HEK293 (cell line): ENCODE data around the gene DLG2.

Source experiments
- CTCF ChIA-PET: fragments of 350-600 bp; formaldehyde crosslinking; extraction: SDS; loops from one replicate; lab custom pipeline; 2021; ENCODE audit warnings: antibody characterized with exemption; lab: Yijun Ruan, JAX
- POLR2A ChIA-PET: fragments of 300-600 bp; formaldehyde crosslinking; extraction: SDS; loops from one replicate; lab custom pipeline; 2020; ENCODE audit warnings: antibody characterized with exemption, inconsistent platforms; lab: Yijun Ruan, JAX
- H3K27ac ChIP-seq: fragments of 200-500 bp; sonication (Bioruptor generic); 2 replicates; pipeline ENCODE4 v1.5.1; 2014; ENCODE audit warnings: low read depth, low read length, control low read depth, inconsistent platforms; ENCODE audit errors: extremely low read depth
- H3K36me3 ChIP-seq, 2 experiments: fragments of 200-500 bp in 1 of 2; sonication (Bioruptor generic) in 1 of 2; 1 replicate in 1 of 2; 2 replicates in 1 of 2; pipeline ENCODE4 v1.5.1; 2014 to 2017; ENCODE audit warnings: inconsistent platforms in 2 of 2, low read length in 2 of 2; ENCODE audit not compliant: control insufficient read depth in 2 of 2, insufficient read depth in 1 of 2
- H3K4me1 ChIP-seq: fragments of 200-500 bp; sonication (Bioruptor generic); 2 replicates; pipeline ENCODE4 v1.5.1; 2014; ENCODE audit warnings: mild to moderate bottlenecking, low read length, inconsistent platforms; ENCODE audit not compliant: control insufficient read depth, insufficient read depth
- H3K4me3 ChIP-seq: 2 replicates; pipeline ENCODE4 v1.5.1; 2011; ENCODE audit warnings: low read depth, mild to moderate bottlenecking, control low read depth, low read length, moderate library complexity
- H3K9me3 ChIP-seq: fragments of 200-500 bp; sonication (Bioruptor generic); 2 replicates; pipeline ENCODE4 v1.5.1; 2014; ENCODE audit warnings: low read depth, low read length, inconsistent platforms; ENCODE audit not compliant: control insufficient read depth, insufficient read depth
- EGR2 ChIP-seq: fragments of 450-650 bp; formaldehyde crosslinking; IDR thresholded peaks from 2 replicates; pipeline ENCODE4 v1.5.1; 2016; ENCODE audit warnings: low read depth, missing biosample characterization, missing genetic modification characterization
- HOXD13 ChIP-seq: sonication (generic); formaldehyde crosslinking; IDR thresholded peaks from 2 replicates; pipeline ENCODE4 v1.8.0; 2022; ENCODE audit warnings: missing genetic modification reagents, borderline replicate concordance
- KLF7 ChIP-seq: fragments of 450-650 bp; formaldehyde crosslinking; IDR thresholded peaks from 2 replicates; pipeline ENCODE4 v1.5.1; 2016; ENCODE audit warnings: missing biosample characterization, missing genetic modification characterization, borderline replicate concordance
- KLF8 ChIP-seq: fragments of 450-650 bp; formaldehyde crosslinking; IDR thresholded peaks from 2 replicates; pipeline ENCODE4 v1.5.1; 2016; ENCODE audit warnings: missing biosample characterization, missing genetic modification characterization
- SALL2 ChIP-seq: fragments of 450-650 bp; formaldehyde crosslinking; IDR thresholded peaks from 2 replicates; pipeline ENCODE4 v1.5.0; 2017; ENCODE audit warnings: missing biosample characterization, mild to moderate bottlenecking, missing genetic modification characterization, borderline replicate concordance
- ZFP3 ChIP-seq: fragments of 450-650 bp; formaldehyde crosslinking; IDR thresholded peaks from 2 replicates; pipeline ENCODE4 v1.5.1; 2016; ENCODE audit warnings: low read depth, missing biosample characterization, missing genetic modification characterization
- ZNF112 ChIP-seq: fragments of 450-650 bp; formaldehyde crosslinking; IDR thresholded peaks from 2 replicates; pipeline ENCODE4 v1.5.0; 2017; ENCODE audit warnings: missing biosample characterization, missing genetic modification characterization
- ZNF157 ChIP-seq: fragments of 450-650 bp; formaldehyde crosslinking; IDR thresholded peaks from 2 replicates; pipeline ENCODE4 v1.5.1; 2016; ENCODE audit warnings: missing biosample characterization, missing genetic modification characterization
- ZNF174 ChIP-seq: fragments of 450-650 bp; formaldehyde crosslinking; IDR thresholded peaks from 2 replicates; pipeline ENCODE4 v1.5.0; 2017; ENCODE audit warnings: missing biosample characterization, mild to moderate bottlenecking, missing genetic modification characterization
- ZNF19 ChIP-seq: fragments of 450-650 bp; formaldehyde crosslinking; IDR thresholded peaks from 2 replicates; pipeline ENCODE4; 2016; ENCODE audit warnings: missing biosample characterization, missing genetic modification characterization, low read depth
- ZNF239 ChIP-seq: fragments of 450-650 bp; formaldehyde crosslinking; IDR thresholded peaks from 2 replicates; pipeline ENCODE4 v1.5.1; 2016; ENCODE audit warnings: missing biosample characterization, missing genetic modification characterization
- ZNF280D ChIP-seq: fragments of 450-650 bp; formaldehyde crosslinking; IDR thresholded peaks from 2 replicates; pipeline ENCODE4 v1.5.1; 2016; ENCODE audit warnings: missing biosample characterization, missing genetic modification characterization
- ZNF473 ChIP-seq: fragments of 450-650 bp; formaldehyde crosslinking; IDR thresholded peaks from 2 replicates; pipeline ENCODE4 v1.5.1; 2017; ENCODE audit warnings: missing biosample characterization, missing genetic modification characterization
- ZNF501 ChIP-seq: fragments of 450-650 bp; formaldehyde crosslinking; IDR thresholded peaks from 2 replicates; pipeline ENCODE4 v1.5.1; 2016; ENCODE audit warnings: missing biosample characterization, missing genetic modification characterization
- ZNF513 ChIP-seq: fragments of 450-650 bp; IDR thresholded peaks from 2 replicates; pipeline ENCODE4 v1.5.1; 2018; ENCODE audit warnings: missing biosample characterization, missing genetic modification characterization
- ZNF514 ChIP-seq: fragments of 450-650 bp; formaldehyde crosslinking; IDR thresholded peaks from 2 replicates; pipeline ENCODE4 v1.5.1; 2016; ENCODE audit warnings: missing biosample characterization, missing genetic modification characterization
- ZNF548 ChIP-seq: fragments of 450-650 bp; formaldehyde crosslinking; IDR thresholded peaks from 2 replicates; pipeline ENCODE4 v1.5.1; 2016; ENCODE audit warnings: missing biosample characterization, missing genetic modification characterization
- ZNF580 ChIP-seq: fragments of 450-650 bp; formaldehyde crosslinking; IDR thresholded peaks from 2 replicates; pipeline ENCODE4 v1.5.1; 2016; ENCODE audit warnings: missing biosample characterization, missing genetic modification characterization
- ZNF596 ChIP-seq: fragments of 450-650 bp; IDR thresholded peaks from 2 replicates; pipeline ENCODE4 v1.5.0; 2018; ENCODE audit warnings: missing biosample characterization, mild to moderate bottlenecking, missing genetic modification characterization, moderate library complexity
- ZNF610 ChIP-seq: fragments of 450-650 bp; formaldehyde crosslinking; IDR thresholded peaks from 2 replicates; pipeline ENCODE4 v1.5.1; 2016; ENCODE audit warnings: missing biosample characterization, missing genetic modification characterization, borderline replicate concordance
- ZNF707 ChIP-seq: fragments of 450-650 bp; formaldehyde crosslinking; IDR thresholded peaks from 2 replicates; pipeline ENCODE4 v1.5.1; 2016; ENCODE audit warnings: missing biosample characterization, missing genetic modification characterization
- ZNF777 ChIP-seq: fragments of 450-650 bp; formaldehyde crosslinking; IDR thresholded peaks from 2 replicates; pipeline ENCODE4 v1.5.1; 2017; ENCODE audit warnings: missing biosample characterization, missing genetic modification characterization, borderline replicate concordance
- ZSCAN16 ChIP-seq: fragments of 450-650 bp; formaldehyde crosslinking; IDR thresholded peaks from 2 replicates; pipeline ENCODE4 v1.5.1; 2016; ENCODE audit warnings: missing biosample characterization, missing genetic modification characterization

DLG2 gene

GRCh38 chr11:84250834-84251613, 1376.1 kb downstream of the DLG2 start:
- no peaks in the 10 kb centered on the region for H3K36me3 ChIP-seq
- no peak for TF ChIP-seq ZSCAN16 (tag by site-specific recombination)
- TF ChIP-seq, all 188 proteins: peak for 0
- Histone ChIP-seq H3K4me3 (no peak overlapping the region), H3K9me3 (no peaks in the 10 kb centered on the region), H3K27ac (no peak overlapping the region), H3K4me1 (no peaks in the 10 kb centered on the region)
- ChIA-PET CTCF (no interaction called here), POLR2A (no interaction called here)

GRCh38 chr11:84249344-84250135, 1377.6 kb downstream of the DLG2 start:
- no peaks in the 10 kb centered on the region for H3K9me3 ChIP-seq
- H3K4me3 ChIP-seq, result no peak overlapping the region
- H3K27ac ChIP-seq, result no peak overlapping the region
- no peaks in the 10 kb centered on the region for H3K36me3 ChIP-seq
- H3K4me1 ChIP-seq, result no peaks in the 10 kb centered on the region
- POLR2A ChIA-PET, result no interaction called here
- CTCF ChIA-PET, result interaction anchor here (0.7 to 1.5 kb wide), 2 partner anchors 31 to 413 kb away, joined by 3 to 4 read pairs; no protein-coding TSS in a partner anchor
- TF ChIP-seq KLF8 (tag by site-specific recombination), result no peak
- TF ChIP-seq ZNF580 (tag by site-specific recombination), result no peak
- no peak for TF ChIP-seq ZNF596
- no peak for TF ChIP-seq ZNF513 (tag by site-specific recombination)
- TF ChIP-seq ZNF174 (tag by site-specific recombination), result no peak
- TF ChIP-seq ZNF777 (tag by site-specific recombination), result no peak
- no peak for TF ChIP-seq ZNF112 (tag by site-specific recombination)
- TF ChIP-seq ZNF19 (tag by site-specific recombination), result no peak
- TF ChIP-seq ZNF239, result no peak
- TF ChIP-seq ZNF610 (tag by site-specific recombination), result no peak
- TF ChIP-seq ZFP3, result no peak
- no peak for TF ChIP-seq KLF7 (tag by site-specific recombination)
- TF ChIP-seq ZNF548 (tag by site-specific recombination), result no peak
- TF ChIP-seq ZNF473 (tag by site-specific recombination), result no peak

- Histone ChIP-seq H3K27ac (no peak overlapping the region), H3K4me1 (no peaks in the 10 kb centered on the region), H3K9me3 (no peaks in the 10 kb centered on the region), H3K4me3 (no peak overlapping the region), H3K36me3 (no peaks in the 10 kb centered on the region)
- ChIA-PET POLR2A (no interaction called here), CTCF (interaction anchor here (1.3 kb wide), 1 partner anchor 411 kb away, joined by 5 read pairs; no protein-coding TSS in a partner anchor)
- TF ChIP-seq EGR2 (tag by site-specific recombination) (no peak), ZNF513 (tag by site-specific recombination) (no peak), ZNF157 (no peak), ZNF514 (no peak), HOXD13 (no peak), ZNF707 (tag by site-specific recombination) (no peak), SALL2 (tag by site-specific recombination) (no peak), ZNF280D (tag by site-specific recombination) (no peak), ZNF501 (tag by site-specific recombination) (no peak)
Measured at GRCh38 chr11:84247926-84248325, 1379.2 kb downstream of the DLG2 start.
